ENCODE results near the gene URGCP. TPM values are rescaled to one million over a fixed set of nuclear protein-coding genes. Genes with fewer than 3 reads are reported as not detected.

The URGCP gene
- total and polyA plus RNA-seq, 2 experiments from 2014 or later, result 7.2 to 13.2 TPM

DNA sequence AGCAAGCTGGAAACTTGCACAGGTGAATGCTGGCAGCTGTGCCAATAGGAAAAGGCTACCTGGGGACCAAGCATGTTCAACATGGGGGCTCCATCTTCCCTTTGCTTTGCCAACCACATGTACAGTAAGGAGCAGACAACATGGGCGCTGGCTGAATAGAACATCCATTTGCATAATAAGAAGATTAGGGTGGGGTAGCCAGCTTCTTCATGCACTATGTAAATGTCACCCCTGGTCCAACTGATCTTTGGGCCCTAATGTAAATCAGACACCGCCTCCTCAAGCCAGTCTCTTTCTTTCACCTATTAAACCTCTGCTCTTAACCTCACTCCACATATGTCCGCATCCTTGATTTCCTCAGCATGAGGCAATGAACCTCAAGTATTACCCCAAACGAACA is 63.1 kb downstream of the URGCP start (continued):
- TF ChIP-seq, protein P1, sequence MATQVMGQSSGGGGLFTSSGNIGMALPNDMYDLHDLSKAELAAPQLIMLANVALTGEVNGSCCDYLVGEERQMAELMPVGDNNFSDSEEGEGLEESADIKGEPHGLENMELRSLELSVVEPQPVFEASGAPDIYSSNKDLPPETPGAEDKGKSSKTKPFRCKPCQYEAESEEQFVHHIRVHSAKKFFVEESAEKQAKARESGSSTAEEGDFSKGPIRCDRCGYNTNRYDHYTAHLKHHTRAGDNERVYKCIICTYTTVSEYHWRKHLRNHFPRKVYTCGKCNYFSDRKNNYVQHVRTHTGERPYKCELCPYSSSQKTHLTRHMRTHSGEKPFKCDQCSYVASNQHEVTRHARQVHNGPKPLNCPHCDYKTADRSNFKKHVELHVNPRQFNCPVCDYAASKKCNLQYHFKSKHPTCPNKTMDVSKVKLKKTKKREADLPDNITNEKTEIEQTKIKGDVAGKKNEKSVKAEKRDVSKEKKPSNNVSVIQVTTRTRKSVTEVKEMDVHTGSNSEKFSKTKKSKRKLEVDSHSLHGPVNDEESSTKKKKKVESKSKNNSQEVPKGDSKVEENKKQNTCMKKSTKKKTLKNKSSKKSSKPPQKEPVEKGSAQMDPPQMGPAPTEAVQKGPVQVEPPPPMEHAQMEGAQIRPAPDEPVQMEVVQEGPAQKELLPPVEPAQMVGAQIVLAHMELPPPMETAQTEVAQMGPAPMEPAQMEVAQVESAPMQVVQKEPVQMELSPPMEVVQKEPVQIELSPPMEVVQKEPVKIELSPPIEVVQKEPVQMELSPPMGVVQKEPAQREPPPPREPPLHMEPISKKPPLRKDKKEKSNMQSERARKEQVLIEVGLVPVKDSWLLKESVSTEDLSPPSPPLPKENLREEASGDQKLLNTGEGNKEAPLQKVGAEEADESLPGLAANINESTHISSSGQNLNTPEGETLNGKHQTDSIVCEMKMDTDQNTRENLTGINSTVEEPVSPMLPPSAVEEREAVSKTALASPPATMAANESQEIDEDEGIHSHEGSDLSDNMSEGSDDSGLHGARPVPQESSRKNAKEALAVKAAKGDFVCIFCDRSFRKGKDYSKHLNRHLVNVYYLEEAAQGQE (IDR thresholded peaks at IDR 0.05; ENCODE audit: unreplicated experiment), result no peak
- TF ChIP-seq STAT1 (IDR thresholded peaks at IDR 0.05; ENCODE audit: unreplicated experiment), result no peak

DNA sequence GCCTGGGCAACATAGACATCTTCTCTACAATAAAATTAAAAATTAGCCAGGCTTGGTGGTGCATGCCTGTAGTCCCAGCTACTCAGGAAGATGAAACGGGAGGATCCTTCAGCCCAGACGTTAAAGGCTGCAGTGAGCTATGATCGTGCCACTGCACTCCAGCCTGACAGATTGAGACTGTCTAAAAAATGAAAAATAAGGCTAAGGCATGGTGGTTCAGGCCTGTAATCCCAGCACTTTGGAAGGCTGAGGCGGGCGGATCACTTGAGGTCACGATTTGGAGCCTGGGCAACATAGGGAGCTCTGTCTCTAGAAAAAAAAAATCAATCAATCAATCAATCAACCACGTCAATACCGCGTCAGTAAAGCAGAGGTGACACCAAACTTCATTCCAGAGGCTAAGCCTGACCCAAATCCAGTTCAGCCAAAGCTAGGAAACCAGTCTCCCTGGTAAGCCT is 68.2 kb downstream of the URGCP start:
- no peak for DNase-seq (ENCODE audit: low spot score)
- Mint-ChIP-seq H3K36me3 (ENCODE audit: low read depth) (no peaks in the 10 kb centered on the region), H3K9me3 (no peaks in the 10 kb centered on the region), H3K27ac (no peak overlapping the region), H3K4me3 (no peak overlapping the region; the same call in 2 of the 3 replicates), H3K27me3 (ENCODE audit: insufficient read depth, low read depth, poor library complexity) (no peaks in the 10 kb centered on the region), H3K4me1 (peaks cover under 1% of the 10 kb centered on the region; the same call in 2 of the 3 replicates)
- Histone ChIP-seq H3K27me3 (ENCODE audit: insufficient read depth) (no peaks in the 10 kb centered on the region), H4K20me1 (replicated peaks; ENCODE audit: insufficient read depth) (no peaks in the 10 kb centered on the region), H3F3A (replicated peaks; ENCODE audit: low read depth) (no peaks in the 10 kb centered on the region), H3K36me3 (ENCODE audit: insufficient read depth) (no peaks in the 10 kb centered on the region), H3K4me3 (no peak overlapping the region; the same call in 1 of the 2 replicates), H3K27ac (ENCODE audit: low read depth) (no peak overlapping the region), H3K4me2 (peak overlapping the region; percentile 19), H3K4me1 (ENCODE audit: insufficient read depth) (no peaks in the 10 kb centered on the region), H3K9me2 (ENCODE audit: insufficient read depth) (no peaks in the 10 kb centered on the region), H2AFZ (peak overlapping the region; percentile 68), H3K79me2 (replicated peaks; ENCODE audit: insufficient read depth) (no peaks in the 10 kb centered on the region)
- no peak for ATAC-seq
- TF ChIP-seq STAT1 (IDR thresholded peaks at IDR 0.05; ENCODE audit: unreplicated experiment) (no peak), CREB1 (CRISPR knock-in tag; IDR thresholded peaks at IDR 0.05; ENCODE audit: low read depth) (no peak), ZNF114 (CRISPR knock-in tag; IDR thresholded peaks at IDR 0.05) (no peak), EZH2 (IDR thresholded peaks at IDR 0.05; ENCODE audit: low read depth, unreplicated experiment) (no peak), NANOG (IDR thresholded peaks at IDR 0.05; ENCODE audit: borderline replicate concordance) (no peak), ZNF331 (CRISPR knock-in tag; IDR thresholded peaks at IDR 0.05; ENCODE audit: low read depth) (no peak), JUNB (IDR thresholded peaks at IDR 0.05; ENCODE audit: unreplicated experiment) (no peak), POLR2AphosphoS5 (IDR thresholded peaks at IDR 0.05; ENCODE audit: low read depth) (no peak)
- TF ChIP-seq, protein P2, sequence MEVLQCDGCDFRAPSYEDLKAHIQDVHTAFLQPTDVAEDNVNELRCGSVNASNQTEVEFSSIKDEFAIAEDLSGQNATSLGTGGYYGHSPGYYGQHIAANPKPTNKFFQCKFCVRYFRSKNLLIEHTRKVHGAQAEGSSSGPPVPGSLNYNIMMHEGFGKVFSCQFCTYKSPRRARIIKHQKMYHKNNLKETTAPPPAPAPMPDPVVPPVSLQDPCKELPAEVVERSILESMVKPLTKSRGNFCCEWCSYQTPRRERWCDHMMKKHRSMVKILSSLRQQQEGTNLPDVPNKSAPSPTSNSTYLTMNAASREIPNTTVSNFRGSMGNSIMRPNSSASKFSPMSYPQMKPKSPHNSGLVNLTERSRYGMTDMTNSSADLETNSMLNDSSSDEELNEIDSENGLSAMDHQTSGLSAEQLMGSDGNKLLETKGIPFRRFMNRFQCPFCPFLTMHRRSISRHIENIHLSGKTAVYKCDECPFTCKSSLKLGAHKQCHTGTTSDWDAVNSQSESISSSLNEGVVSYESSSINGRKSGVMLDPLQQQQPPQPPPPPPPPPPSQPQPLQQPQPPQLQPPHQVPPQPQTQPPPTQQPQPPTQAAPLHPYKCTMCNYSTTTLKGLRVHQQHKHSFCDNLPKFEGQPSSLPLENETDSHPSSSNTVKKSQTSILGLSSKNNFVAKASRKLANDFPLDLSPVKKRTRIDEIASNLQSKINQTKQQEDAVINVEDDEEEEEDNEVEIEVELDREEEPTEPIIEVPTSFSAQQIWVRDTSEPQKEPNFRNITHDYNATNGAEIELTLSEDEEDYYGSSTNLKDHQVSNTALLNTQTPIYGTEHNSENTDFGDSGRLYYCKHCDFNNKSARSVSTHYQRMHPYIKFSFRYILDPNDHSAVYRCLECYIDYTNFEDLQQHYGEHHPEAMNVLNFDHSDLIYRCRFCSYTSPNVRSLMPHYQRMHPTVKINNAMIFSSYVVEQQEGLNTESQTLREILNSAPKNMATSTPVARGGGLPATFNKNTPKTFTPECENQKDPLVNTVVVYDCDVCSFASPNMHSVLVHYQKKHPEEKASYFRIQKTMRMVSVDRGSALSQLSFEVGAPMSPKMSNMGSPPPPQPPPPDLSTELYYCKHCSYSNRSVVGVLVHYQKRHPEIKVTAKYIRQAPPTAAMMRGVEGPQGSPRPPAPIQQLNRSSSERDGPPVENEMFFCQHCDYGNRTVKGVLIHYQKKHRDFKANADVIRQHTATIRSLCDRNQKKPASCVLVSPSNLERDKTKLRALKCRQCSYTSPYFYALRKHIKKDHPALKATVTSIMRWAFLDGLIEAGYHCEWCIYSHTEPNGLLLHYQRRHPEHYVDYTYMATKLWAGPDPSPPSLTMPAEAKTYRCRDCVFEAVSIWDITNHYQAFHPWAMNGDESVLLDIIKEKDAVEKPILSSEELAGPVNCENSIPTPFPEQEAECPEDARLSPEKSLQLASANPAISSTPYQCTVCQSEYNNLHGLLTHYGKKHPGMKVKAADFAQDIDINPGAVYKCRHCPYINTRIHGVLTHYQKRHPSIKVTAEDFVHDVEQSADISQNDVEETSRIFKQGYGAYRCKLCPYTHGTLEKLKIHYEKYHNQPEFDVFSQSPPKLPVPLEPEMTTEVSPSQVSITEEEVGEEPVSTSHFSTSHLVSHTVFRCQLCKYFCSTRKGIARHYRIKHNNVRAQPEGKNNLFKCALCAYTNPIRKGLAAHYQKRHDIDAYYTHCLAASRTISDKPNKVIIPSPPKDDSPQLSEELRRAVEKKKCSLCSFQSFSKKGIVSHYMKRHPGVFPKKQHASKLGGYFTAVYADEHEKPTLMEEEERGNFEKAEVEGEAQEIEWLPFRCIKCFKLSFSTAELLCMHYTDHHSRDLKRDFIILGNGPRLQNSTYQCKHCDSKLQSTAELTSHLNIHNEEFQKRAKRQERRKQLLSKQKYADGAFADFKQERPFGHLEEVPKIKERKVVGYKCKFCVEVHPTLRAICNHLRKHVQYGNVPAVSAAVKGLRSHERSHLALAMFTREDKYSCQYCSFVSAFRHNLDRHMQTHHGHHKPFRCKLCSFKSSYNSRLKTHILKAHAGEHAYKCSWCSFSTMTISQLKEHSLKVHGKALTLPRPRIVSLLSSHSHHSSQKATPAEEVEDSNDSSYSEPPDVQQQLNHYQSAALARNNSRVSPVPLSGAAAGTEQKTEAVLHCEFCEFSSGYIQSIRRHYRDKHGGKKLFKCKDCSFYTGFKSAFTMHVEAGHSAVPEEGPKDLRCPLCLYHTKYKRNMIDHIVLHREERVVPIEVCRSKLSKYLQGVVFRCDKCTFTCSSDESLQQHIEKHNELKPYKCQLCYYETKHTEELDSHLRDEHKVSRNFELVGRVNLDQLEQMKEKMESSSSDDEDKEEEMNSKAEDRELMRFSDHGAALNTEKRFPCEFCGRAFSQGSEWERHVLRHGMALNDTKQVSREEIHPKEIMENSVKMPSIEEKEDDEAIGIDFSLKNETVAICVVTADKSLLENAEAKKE (CRISPR knock-in tag; IDR thresholded peaks at IDR 0.05), result no peak
- TF ChIP-seq, protein P3, sequence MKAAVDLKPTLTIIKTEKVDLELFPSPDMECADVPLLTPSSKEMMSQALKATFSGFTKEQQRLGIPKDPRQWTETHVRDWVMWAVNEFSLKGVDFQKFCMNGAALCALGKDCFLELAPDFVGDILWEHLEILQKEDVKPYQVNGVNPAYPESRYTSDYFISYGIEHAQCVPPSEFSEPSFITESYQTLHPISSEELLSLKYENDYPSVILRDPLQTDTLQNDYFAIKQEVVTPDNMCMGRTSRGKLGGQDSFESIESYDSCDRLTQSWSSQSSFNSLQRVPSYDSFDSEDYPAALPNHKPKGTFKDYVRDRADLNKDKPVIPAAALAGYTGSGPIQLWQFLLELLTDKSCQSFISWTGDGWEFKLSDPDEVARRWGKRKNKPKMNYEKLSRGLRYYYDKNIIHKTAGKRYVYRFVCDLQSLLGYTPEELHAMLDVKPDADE (IDR thresholded peaks at IDR 0.05), result no peak
- TF ChIP-seq, protein P4, sequence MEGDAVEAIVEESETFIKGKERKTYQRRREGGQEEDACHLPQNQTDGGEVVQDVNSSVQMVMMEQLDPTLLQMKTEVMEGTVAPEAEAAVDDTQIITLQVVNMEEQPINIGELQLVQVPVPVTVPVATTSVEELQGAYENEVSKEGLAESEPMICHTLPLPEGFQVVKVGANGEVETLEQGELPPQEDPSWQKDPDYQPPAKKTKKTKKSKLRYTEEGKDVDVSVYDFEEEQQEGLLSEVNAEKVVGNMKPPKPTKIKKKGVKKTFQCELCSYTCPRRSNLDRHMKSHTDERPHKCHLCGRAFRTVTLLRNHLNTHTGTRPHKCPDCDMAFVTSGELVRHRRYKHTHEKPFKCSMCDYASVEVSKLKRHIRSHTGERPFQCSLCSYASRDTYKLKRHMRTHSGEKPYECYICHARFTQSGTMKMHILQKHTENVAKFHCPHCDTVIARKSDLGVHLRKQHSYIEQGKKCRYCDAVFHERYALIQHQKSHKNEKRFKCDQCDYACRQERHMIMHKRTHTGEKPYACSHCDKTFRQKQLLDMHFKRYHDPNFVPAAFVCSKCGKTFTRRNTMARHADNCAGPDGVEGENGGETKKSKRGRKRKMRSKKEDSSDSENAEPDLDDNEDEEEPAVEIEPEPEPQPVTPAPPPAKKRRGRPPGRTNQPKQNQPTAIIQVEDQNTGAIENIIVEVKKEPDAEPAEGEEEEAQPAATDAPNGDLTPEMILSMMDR (conservative IDR thresholded peaks at IDR 0.05; ENCODE audit: low read depth in 2 of 2), result no peak

Data from GM23338 (cell line).